Lower leg skin (tissue), 4 donors: ENCODE data around the gene EIF4B. TPM values are rescaled to one million over a fixed set of nuclear protein-coding genes. Genes with fewer than 3 reads are reported as not detected.

ENCODE experiments used
- DNase-seq, 2 donors: peaks; one replicate each; pipeline ENCODE4 v3.0.0-alpha.2; 2019; ENCODE audit warnings: low spot score in 2 of 2
- H3K4me3 ChIP-seq: fragments of 200-600 bp; sonication (generic); 2 replicates; pipeline ENCODE4 v1.5.1; 2017; ENCODE audit warnings: mild to moderate bottlenecking, low read depth; ENCODE audit not compliant: poor library complexity, severe bottlenecking
- CTCF ChIP-seq, 3 donors: fragments of 450-650 bp; IDR thresholded peaks; one replicate each; pipeline ENCODE4 v1.5.1; 2016; ENCODE audit warnings: antibody characterized with exemption in 3 of 3, mild to moderate bottlenecking in 3 of 3, moderate library complexity in 2 of 3
- POLR2A ChIP-seq, 2 donors: fragments of 450-650 bp; IDR thresholded peaks; one replicate each; pipeline ENCODE4 v1.6.1; 2016 to 2017; ENCODE audit warnings: antibody characterized with exemption in 2 of 2, mild to moderate bottlenecking in 1 of 2, moderate library complexity in 1 of 2
- WGBS, 2 donors: methylation state at CpG; one replicate each; pipeline ENCODE4 v1.1.5; 2018; 5-methylcytosine and 5-hydroxymethylcytosine counted together
- intact Hi-C: fragments of 100-400 bp; cut with DNase I; formaldehyde crosslinking; loops from one replicate; pipeline ENCODE4 v1.15.0; 2023; ENCODE audit warnings: low total_unique reads
- total RNA-seq, 4 donors: library from RNA; depleted of rRNA; stranded (reverse); fragments of >200 nt; gene quantifications; one replicate each; pipeline ENCODE4 v1.1.0, GENCODE V29; 2016

EIF4B gene
- total RNA-seq, 4 donors from 2014 or later, result 499 to 623 (median 546) TPM

- H3K4me3 ChIP-seq, result no peak overlapping the region
- peak; percentile 77 to 88 for DNase-seq
- TF ChIP-seq POLR2A (IDR thresholded peaks at IDR 0.05) (no peak), CTCF (IDR thresholded peaks at IDR 0.05) (no peak)
- WGBS, 2 donors, result 51% methylated on average over 12 of the region's 12 CpGs
- intact Hi-C loops, result loop anchor here (10.0 kb wide), 1 partner anchor 125 kb away; no protein-coding TSS in a partner anchor
Observed at GRCh38 chr12:53069621-53070410, 63.6 kb downstream of the EIF4B start.

- no peak for TF ChIP-seq CTCF (IDR thresholded peaks at IDR 0.05)
- no peak for TF ChIP-seq POLR2A (IDR thresholded peaks at IDR 0.05)
- 68 to 85% methylated on average over 7 of the region's 7 CpGs for WGBS, 2 donors
- H3K4me3 ChIP-seq, result no peak overlapping the region
- intact Hi-C loops, result no loop called here
- peak in 1 of 2 donors; percentile 84 for DNase-seq
Observed at GRCh38 chr12:53070877-53071492, 64.7 kb downstream of the EIF4B start.

GRCh38 chr12:53071591-53072551, 65.6 kb downstream of the EIF4B start:
- peak; percentile 70 to 94 for DNase-seq
- WGBS, 2 donors, result 48 to 49% methylated on average over 11 of the region's 11 CpGs
- intact Hi-C loops, result no loop called here
- TF ChIP-seq POLR2A (IDR thresholded peaks at IDR 0.05), result no peak
- TF ChIP-seq CTCF (IDR thresholded peaks at IDR 0.05), result no peak
- no peak overlapping the region for H3K4me3 ChIP-seq

GRCh38 chr12:53073881-53074280, 67.6 kb downstream of the EIF4B start:
- TF ChIP-seq CTCF (IDR thresholded peaks at IDR 0.05) (no peak), POLR2A (IDR thresholded peaks at IDR 0.05) (no peak)
- intact Hi-C loops, result no loop called here
- 48 to 56% methylated on average over 6 of the region's 6 CpGs for WGBS, 2 donors
- DNase-seq, result peak in 1 of 2 donors; percentile 18
- no peak overlapping the region for H3K4me3 ChIP-seq

- 90 to 91% methylated on average over 11 of the region's 11 CpGs for WGBS, 2 donors
- no peak overlapping the region for H3K4me3 ChIP-seq
Observed at GRCh38 chr12:53074283-53074998, 68.2 kb downstream of the EIF4B start.

More at GRCh38 chr12:53074283-53074998, 68.2 kb downstream of the EIF4B start:
- no peak for TF ChIP-seq POLR2A (IDR thresholded peaks at IDR 0.05)
- DNase-seq, result peak in 1 of 2 donors; percentile 83
- intact Hi-C loops, result no loop called here
